Kidney (tissue), 14 donors: ENCODE data around the gene MYO5B. TPM values are rescaled to one million over a fixed set of nuclear protein-coding genes. Genes with fewer than 3 reads are reported as not detected.

Experiments used
- DNase-seq, 5 donors: peaks; one replicate each; pipeline ENCODE4 v3.0.0-alpha.2; 2013 to 2020
- FAIRE-seq: peaks from 2 replicates; lab custom pipeline; 2012; peaks lifted over from hg19 to GRCh38; lab: Jason Lieb, UNC
- H3K27ac ChIP-seq, 2 donors: one replicate each; pipeline ENCODE4 v1.7.0; 2013; ENCODE audit warnings: low read depth in 2 of 2, low read length in 2 of 2, inconsistent platforms in 1 of 2
- H3K27me3 ChIP-seq: one replicate; pipeline ENCODE4 v1.7.1; 2013; ENCODE audit warnings: low read length, inconsistent platforms; ENCODE audit not compliant: control insufficient read depth, insufficient read depth
- H3K36me3 ChIP-seq, 3 donors: one replicate each; pipeline versions ENCODE4 v1.7.0 to v1.7.1; 2013; ENCODE audit warnings: low read length in 3 of 3, control low read depth in 1 of 3, inconsistent platforms in 1 of 3; ENCODE audit not compliant: insufficient read depth in 3 of 3, control insufficient read depth in 2 of 3
- H3K4me1 ChIP-seq, 3 donors: one replicate each; pipeline versions ENCODE4 v1.7.0 to v1.7.1; 2013; ENCODE audit warnings: low read length in 3 of 3, inconsistent platforms in 1 of 3, low read depth in 1 of 3; ENCODE audit not compliant: control insufficient read depth in 2 of 3, insufficient read depth in 2 of 3
- H3K4me3 ChIP-seq, 3 donors: one replicate each; pipeline versions ENCODE4 v1.7.0 to v1.8.1; 2013; ENCODE audit warnings: low read length in 3 of 3, control low read depth in 1 of 3, inconsistent platforms in 1 of 3
- H3K9ac ChIP-seq, 3 donors: one replicate each; pipeline versions ENCODE4 v1.7.0 to v1.7.1; 2013; ENCODE audit warnings: low read length in 3 of 3, control low read depth in 1 of 3, inconsistent platforms in 1 of 3
- H3K9me3 ChIP-seq, 3 donors: one replicate each; pipeline versions ENCODE4 v1.7.0 to v1.7.1; 2013; ENCODE audit warnings: low read length in 3 of 3, control low read depth in 1 of 3, inconsistent platforms in 1 of 3; ENCODE audit not compliant: control insufficient read depth in 2 of 3, insufficient read depth in 1 of 3
- CTCF ChIP-seq: IDR thresholded peaks from 3 replicates; pipeline ENCODE4 v1.5.1; 2012; ENCODE audit warnings: mild to moderate bottlenecking, moderate library complexity, borderline replicate concordance; ENCODE audit not compliant: insufficient read depth; ENCODE audit errors: extremely low read depth
- intact Hi-C: fragments of 100-400 bp; cut with DNase I; formaldehyde crosslinking; loops from one replicate; pipeline ENCODE4 v1.11.1; 2022
- polyA plus RNA-seq: library from polyadenylated mRNA; stranded (reverse); fragments of 350-450 nt; fragmentation: Illumina TruSeq; extraction: RNeasy Lipid Tissue Mini Kit (QIAGEN cat#74804); gene quantifications from one replicate; pipeline ENCODE4 v1.2.3, GENCODE V29; 2014; ENCODE audit warnings: low read depth, low replicate concordance; ENCODE audit not compliant: insufficient read depth
- total RNA-seq: library from RNA; stranded (reverse); fragmentation: NEBNext Ultra II Directional; extraction: Animal tissue kit (Norgen Biotek cat#: 25700); gene quantifications from one replicate; pipeline ENCODE4 v1.2.1, GENCODE V29; 2021
- donor health status: control.
- donor health status: control.
- donor health status: control.
- donor health status: control.
- donor health status: control.
- donor health status: DM: yes; HTN: yes; CAD: no.
- donor health status: Normal renal cell carcinoma (clear cell type).

Gene MYO5B
- total and polyA plus RNA-seq, 2 donors from 2014 or later = 17.8 to 43.8 TPM

GRCh38 chr18:49878015-49878414 is 316.9 kb downstream of the MYO5B start:
- no peak for TF ChIP-seq CTCF
- DNase-seq = no peak
- intact Hi-C loops = no loop called here
- no peak overlapping the region for H3K9ac ChIP-seq
- no peak overlapping the region for H3K27ac ChIP-seq
- H3K9me3 ChIP-seq = no peaks in the 10 kb centered on the region
- peaks cover 0 to 17% (median 6%) of the 10 kb centered on the region in 3 donors for H3K36me3 ChIP-seq
- no peaks in the 10 kb centered on the region for H3K4me1 ChIP-seq
- no peak for FAIRE-seq
- H3K4me3 ChIP-seq = no peak overlapping the region
- no peaks in the 10 kb centered on the region for H3K27me3 ChIP-seq

- Histone ChIP-seq H3K27me3 (no peaks in the 10 kb centered on the region), H3K27ac (no peak overlapping the region), H3K4me3 (no peak overlapping the region), H3K9me3 (no peaks in the 10 kb centered on the region), H3K36me3 (peaks cover 0 to 17% (median 6%) of the 10 kb centered on the region in 3 donors), H3K9ac (no peak overlapping the region), H3K4me1 (no peaks in the 10 kb centered on the region)
- DNase-seq = no peak
- no peak for TF ChIP-seq CTCF
- intact Hi-C loops = no loop called here
- FAIRE-seq = no peak
These were observed 318.4 kb downstream of the MYO5B start for GRCh38 chr18:49876536-49876935.

- no peak overlapping the region for H3K4me3 ChIP-seq
- H3K36me3 ChIP-seq = peaks cover 0 to 17% (median 6%) of the 10 kb centered on the region in 3 donors
- no peak for TF ChIP-seq CTCF
- DNase-seq (no peak), FAIRE-seq (no peak)
- no peaks in the 10 kb centered on the region for H3K9me3 ChIP-seq
- H3K9ac ChIP-seq = no peak overlapping the region
- intact Hi-C loops = no loop called here
- H3K4me1 ChIP-seq = no peaks in the 10 kb centered on the region
- no peak overlapping the region for H3K27ac ChIP-seq
- no peaks in the 10 kb centered on the region for H3K27me3 ChIP-seq
These were observed 319.2 kb downstream of the MYO5B start for GRCh38 chr18:49875783-49876182.

- H3K36me3 ChIP-seq = peaks cover 0 to 17% (median 6%) of the 10 kb centered on the region in 3 donors
- H3K4me1 ChIP-seq = no peaks in the 10 kb centered on the region
- no peak for TF ChIP-seq CTCF
- no peak overlapping the region for H3K4me3 ChIP-seq
- no peaks in the 10 kb centered on the region for H3K27me3 ChIP-seq
- H3K9ac ChIP-seq = no peak overlapping the region
- no peak overlapping the region for H3K27ac ChIP-seq
- no peaks in the 10 kb centered on the region for H3K9me3 ChIP-seq
- no peak for DNase-seq
- no peak for FAIRE-seq
- intact Hi-C loops = no loop called here
These were observed 319.8 kb downstream of the MYO5B start for GRCh38 chr18:49875155-49875554.
